NT2/D1 (cell line): ENCODE results near the gene DDX51.

Source experiments
- YY1 ChIP-seq: IDR thresholded peaks from 2 replicates; pipeline ENCODE4 v1.6.1; 2011; ENCODE audit not compliant: insufficient read length, insufficient read depth
- ZNF274 ChIP-seq: IDR thresholded peaks from 2 replicates; pipeline ENCODE4 v1.6.1; 2011; ENCODE audit warnings: mild to moderate bottlenecking, low read depth, low read length

DNA sequence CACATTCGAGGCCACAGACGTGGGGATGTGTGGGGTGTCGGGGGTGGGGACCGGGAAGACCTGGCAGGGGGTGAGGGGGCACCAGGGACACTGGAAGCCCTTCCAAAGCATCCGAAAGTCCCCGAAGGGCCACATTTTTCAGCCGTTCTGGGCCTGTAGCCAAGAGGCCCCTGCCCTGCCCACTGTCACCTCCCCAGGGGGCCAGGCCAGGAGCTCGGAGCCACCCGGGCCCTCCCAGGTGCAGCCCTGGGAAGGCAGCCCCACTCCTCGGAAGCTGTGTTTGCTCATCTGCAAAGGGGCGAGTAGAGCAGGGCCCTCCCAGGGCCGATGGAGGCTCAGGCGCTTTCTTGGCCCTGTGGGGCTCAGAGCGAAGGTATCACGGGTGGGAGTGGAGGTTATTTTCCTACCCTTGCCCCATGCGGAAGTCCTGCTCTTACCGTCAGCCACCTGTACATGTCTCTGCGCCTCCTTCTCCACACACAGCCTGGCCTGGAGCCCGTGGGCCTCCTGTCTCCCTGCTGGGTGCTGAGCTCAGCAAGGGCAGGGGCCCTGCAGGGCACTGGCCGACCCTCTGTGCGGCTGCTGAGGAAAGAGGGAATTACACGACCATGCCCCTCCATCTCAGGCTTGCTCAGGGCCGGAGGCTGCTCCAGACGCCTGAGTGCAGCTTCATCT, 27.3 kb upstream of the DDX51 start:
- TF ChIP-seq YY1, result no peak
- TF ChIP-seq ZNF274, result no peak
